DMS53 (cell line): Measurements from ENCODE around the gene ZHX3.
"Not testable (repeated sequence)": the region's sequence is repeated elsewhere in the genome, so short reads cannot be mapped to it uniquely, and the experiment has no call there.

Source experiments
- DNase-seq: peaks from one replicate; lab custom pipeline; 2025; lab: John Stamatoyannopoulos, UW

ZHX3 gene

GRCh38 chr20:41134362-41135186, 183.0 kb downstream of the ZHX3 start:
- DNase-seq: no peak

- DNase-seq: no peak
Observed at GRCh38 chr20:41133709-41134361, 183.7 kb downstream of the ZHX3 start.

- not testable (repeated sequence) for DNase-seq
Observed at GRCh38 chr20:41132388-41132775, 185.1 kb downstream of the ZHX3 start.

GRCh38 chr20:41131594-41132387, 185.7 kb downstream of the ZHX3 start:
- DNase-seq: no peak
